ENCODE data around the gene PRKG2.

PRKG2 gene

DNA sequence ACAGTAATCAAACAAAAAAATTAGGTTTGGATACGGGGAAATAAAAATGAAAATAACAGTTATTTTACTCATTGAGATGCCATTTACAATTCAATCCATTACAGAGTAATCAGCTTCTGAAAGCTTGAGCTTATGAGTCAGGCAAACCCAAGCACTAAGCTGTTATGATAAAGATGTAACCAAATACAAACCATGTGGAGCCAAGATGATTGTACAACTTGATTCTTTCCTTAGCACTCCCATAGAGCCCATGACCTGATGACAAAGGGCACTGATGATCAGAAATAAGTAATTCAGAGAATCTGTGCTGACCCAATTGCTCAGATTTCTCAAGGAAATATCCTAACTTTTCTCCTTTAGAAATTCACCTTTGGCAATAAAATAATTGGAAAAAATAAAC lies 40.5 kb upstream of the PRKG2 start:
- Histone ChIP-seq H3K27ac (no peak overlapping the region), H3K4me3 (no peak overlapping the region)
- TF ChIP-seq, protein P1, sequence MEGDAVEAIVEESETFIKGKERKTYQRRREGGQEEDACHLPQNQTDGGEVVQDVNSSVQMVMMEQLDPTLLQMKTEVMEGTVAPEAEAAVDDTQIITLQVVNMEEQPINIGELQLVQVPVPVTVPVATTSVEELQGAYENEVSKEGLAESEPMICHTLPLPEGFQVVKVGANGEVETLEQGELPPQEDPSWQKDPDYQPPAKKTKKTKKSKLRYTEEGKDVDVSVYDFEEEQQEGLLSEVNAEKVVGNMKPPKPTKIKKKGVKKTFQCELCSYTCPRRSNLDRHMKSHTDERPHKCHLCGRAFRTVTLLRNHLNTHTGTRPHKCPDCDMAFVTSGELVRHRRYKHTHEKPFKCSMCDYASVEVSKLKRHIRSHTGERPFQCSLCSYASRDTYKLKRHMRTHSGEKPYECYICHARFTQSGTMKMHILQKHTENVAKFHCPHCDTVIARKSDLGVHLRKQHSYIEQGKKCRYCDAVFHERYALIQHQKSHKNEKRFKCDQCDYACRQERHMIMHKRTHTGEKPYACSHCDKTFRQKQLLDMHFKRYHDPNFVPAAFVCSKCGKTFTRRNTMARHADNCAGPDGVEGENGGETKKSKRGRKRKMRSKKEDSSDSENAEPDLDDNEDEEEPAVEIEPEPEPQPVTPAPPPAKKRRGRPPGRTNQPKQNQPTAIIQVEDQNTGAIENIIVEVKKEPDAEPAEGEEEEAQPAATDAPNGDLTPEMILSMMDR (IDR thresholded peaks at IDR 0.05), result no peak
- DNase-seq (ENCODE audit: low spot score), result no peak

DNA sequence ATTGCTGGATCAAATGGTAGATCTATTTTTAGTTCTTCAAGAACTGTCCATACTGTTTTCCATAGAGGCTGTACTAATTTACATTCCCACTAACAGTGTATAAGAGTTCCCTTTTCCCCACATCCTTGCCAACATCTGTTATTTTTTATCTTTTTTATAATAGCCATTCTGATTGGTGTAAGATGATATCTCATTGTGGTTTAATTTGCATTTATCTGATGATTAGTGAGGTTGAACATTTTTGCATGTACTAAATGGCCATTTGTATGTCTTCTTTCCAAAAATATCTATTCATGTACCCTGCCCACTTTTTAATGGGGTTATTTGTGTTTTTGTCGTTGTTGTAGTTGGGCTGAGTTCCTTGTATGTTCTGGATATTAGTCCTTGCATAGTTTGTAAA lies 35.4 kb upstream of the PRKG2 start:
- no peak for DNase-seq (ENCODE audit: low spot score)
- TF ChIP-seq, protein P1 (IDR thresholded peaks at IDR 0.05), result no peak
- no peak overlapping the region for H3K27ac ChIP-seq
- H3K4me3 ChIP-seq, result no peak overlapping the region

DNA sequence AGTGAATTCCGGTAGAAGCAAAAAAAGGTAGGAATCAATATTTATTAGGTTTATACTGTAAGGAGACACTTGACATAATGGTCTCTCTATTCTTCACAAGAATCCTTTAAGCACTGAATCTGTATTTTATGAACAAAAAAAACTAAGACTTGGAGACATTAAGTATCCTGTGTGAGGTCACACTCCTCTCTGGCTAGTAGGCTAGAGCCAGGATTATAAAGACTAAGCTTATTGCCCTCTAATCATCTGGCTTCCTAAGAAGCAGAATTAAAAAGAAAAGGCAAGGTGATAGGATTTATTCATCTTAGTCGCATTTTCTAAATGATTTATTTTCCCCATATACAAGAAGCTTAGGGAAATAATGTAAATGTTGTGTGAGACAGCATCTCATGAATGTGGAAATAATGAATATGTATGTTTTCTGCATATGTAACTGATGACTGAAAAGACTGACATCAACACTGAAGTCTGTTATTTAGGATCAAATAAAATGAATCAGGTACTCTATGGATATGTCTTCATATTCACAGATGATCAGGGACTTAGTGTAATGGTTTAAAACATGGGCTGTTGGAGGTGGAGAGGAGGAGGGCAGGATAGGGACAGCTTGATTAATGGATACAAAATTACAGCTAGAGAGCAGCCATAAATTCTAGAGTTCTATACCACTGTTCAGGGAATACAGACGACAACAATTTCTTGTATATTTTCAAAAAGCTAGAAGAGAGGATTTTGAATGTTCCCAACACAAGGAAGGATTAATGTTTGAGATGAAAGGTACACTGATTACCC lies 30.4 kb upstream of the PRKG2 start:
- TF ChIP-seq, protein P1 (IDR thresholded peaks at IDR 0.05), result no peak
- no peak for DNase-seq (ENCODE audit: low spot score)
- Histone ChIP-seq H3K27ac (no peak overlapping the region), H3K4me3 (no peak overlapping the region)

DNA sequence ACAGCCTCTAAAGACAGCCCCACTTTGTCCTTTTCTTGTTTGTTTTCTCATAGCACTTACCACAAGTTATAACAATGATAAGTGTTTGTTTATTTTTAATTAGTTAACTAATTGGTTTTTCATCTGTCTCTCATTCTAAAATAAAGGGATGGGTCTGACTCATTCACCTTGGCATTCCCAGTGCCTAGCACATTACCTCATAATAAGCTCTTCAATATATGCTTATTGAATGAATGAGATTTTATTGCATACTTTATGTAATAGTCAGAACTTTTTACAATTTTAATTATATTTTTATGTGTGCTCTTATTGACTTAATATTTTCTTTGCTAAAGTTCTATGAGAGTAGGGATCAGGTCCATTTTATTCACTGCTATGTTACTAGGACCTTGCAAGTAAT lies 22.8 kb upstream of the PRKG2 start:
- Histone ChIP-seq H3K4me3 (no peak overlapping the region), H3K27ac (no peak overlapping the region)
- no peak for DNase-seq (ENCODE audit: low spot score)
- TF ChIP-seq, protein P1 (IDR thresholded peaks at IDR 0.05), result no peak

DNA sequence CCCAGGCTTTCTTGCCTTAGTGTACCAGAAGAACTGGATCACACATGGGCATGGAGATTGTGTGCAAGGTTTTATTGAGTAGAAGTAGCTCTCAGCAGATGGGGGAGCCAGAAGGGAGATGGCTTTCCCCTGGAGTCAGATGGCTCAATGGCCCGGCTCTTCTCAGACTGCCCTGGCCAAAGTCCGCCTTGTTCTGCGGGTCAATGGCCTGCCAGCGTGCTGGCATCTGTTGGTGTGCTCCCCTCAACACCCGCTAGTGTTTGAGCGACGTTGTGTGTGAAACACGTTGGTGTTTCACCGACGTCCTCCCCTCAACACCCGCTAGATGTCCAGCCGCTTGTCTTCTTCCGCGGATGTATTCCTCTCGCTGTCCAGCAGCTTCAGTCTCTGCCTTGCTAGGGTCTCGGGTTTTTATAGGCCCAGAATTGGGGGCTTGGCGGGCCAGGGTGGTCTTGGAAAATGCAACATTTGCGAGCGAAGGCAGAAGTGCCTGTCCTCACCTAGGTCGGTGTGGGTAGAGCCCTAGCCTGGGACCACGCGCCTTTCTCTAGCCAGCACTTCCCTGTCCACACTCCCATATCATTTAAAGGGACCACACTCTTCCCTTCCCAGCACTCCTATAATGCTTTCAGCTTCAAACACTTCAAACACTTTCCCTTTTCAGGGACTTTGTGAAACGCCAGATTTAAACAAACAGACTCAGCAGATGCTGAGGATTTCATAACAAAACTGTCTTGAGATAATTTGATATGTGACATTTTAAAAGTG lies 21.1 kb upstream of the PRKG2 start:
- Histone ChIP-seq H3K27ac (no peak overlapping the region), H3K4me3 (no peak overlapping the region)
- TF ChIP-seq, protein P1 (IDR thresholded peaks at IDR 0.05), result no peak
- no peak for DNase-seq (ENCODE audit: low spot score)

DNA sequence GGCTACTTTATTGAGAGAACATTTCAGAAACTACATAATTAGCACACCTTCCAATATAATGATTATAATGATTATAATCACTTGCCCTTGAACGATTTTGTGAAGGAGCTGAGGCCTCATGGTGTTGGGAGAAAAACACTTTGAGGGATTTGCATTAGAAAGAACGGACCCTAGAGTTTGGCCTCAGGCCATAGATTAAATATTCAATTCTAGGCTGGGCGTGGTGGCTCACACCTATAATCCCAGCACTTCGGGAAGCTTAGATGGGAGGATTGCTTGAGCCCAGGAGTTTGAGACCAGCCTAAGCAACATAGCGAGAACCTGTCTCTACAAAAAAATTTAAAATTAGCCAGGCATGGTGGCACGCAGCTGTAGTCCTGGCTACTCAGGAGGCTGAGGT lies 12.9 kb upstream of the PRKG2 start:
- H3K4me3 ChIP-seq, result no peak overlapping the region
- H3K27ac ChIP-seq, result no peak overlapping the region
- TF ChIP-seq, protein P1 (IDR thresholded peaks at IDR 0.05), result no peak
- DNase-seq (ENCODE audit: low spot score), result no peak

DNA sequence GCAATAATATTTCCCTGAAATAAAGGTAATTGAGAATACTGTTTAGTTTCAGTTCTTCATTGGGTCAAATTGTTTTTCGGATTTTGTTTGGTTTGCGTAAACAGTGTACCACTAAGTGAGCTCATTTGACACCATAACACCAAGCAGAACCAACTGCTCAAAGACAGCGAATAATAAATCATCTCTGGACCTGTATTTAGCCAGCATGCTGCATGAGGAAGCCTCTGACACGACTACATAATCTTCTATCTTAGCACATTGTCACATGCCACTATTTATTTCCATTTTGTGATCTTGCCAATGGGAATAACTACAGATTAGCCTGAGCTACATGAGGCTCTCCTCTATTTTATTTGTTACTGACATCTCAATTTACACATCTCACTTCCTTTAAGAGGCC lies 12.1 kb upstream of the PRKG2 start:
- H3K27ac ChIP-seq, result no peak overlapping the region
- no peak for DNase-seq (ENCODE audit: low spot score)
- no peak overlapping the region for H3K4me3 ChIP-seq
- TF ChIP-seq, protein P1 (IDR thresholded peaks at IDR 0.05), result no peak
